GM12891 (cell line): Measurements from ENCODE around the gene ZNF207. TPM values are rescaled to one million over a fixed set of nuclear protein-coding genes. Genes with fewer than 3 reads are reported as not detected.
"Not testable (repeated sequence)": the region's sequence is repeated elsewhere in the genome, so short reads cannot be mapped to it uniquely, and the experiment has no call there.

Experiments used
- DNase-seq: peaks from one replicate; pipeline ENCODE4 v3.0.0; 2011; ENCODE audit warnings: low spot score; ENCODE audit not compliant: insufficient read length
- FAIRE-seq: peaks from 2 replicates; lab custom pipeline; 2011; peaks lifted over from hg19 to GRCh38; lab: Jason Lieb, UNC
- PAX5 ChIP-seq: IDR thresholded peaks from 2 replicates; pipeline ENCODE4 v1.6.1; 2011; ENCODE audit warnings: low read length, moderate library complexity, mild to moderate bottlenecking; ENCODE audit not compliant: insufficient read depth, severe bottlenecking
- POLR2A ChIP-seq: IDR thresholded peaks from 2 replicates; pipeline ENCODE4 v1.6.1; 2011; ENCODE audit warnings: low read depth, low read length, control low read depth
- POLR2AphosphoS5 ChIP-seq: IDR thresholded peaks from 2 replicates; pipeline ENCODE4 v1.6.1; 2011; ENCODE audit warnings: low read depth, low read length, control low read depth
- POU2F2 ChIP-seq: IDR thresholded peaks from 2 replicates; pipeline ENCODE4 v1.6.1; 2011; ENCODE audit warnings: low read depth, mild to moderate bottlenecking, control low read depth, low read length, moderate library complexity
- SPI1 ChIP-seq: IDR thresholded peaks from 2 replicates; pipeline ENCODE4 v1.6.1; 2011; ENCODE audit warnings: low read depth, low read length, control low read depth
- TAF1 ChIP-seq: IDR thresholded peaks from 2 replicates; pipeline ENCODE4 v1.6.1; 2011; ENCODE audit warnings: low read depth, low read length, control low read depth
- polyA plus RNA-seq: library from polyadenylated mRNA; unstranded; fragments of >200 nt; gene quantifications from one replicate; pipeline ENCODE4 v1.2.1, GENCODE V29; 2012; ENCODE audit warnings: low read depth, missing spikeins, inconsistent platforms; ENCODE audit not compliant: missing spikeins

The ZNF207 gene
- 138 TPM for polyA plus RNA-seq

GRCh38 chr17:32349854-32350665, at the start of gene ZNF207:
TSS of gene ZNF207 (plus strand) at chr17:32350157. CDS start at chr17:32350286, 129 bp downstream.
- FAIRE-seq, result peak; percentile 98
- TF ChIP-seq TAF1 (peak; percentile 93), POLR2AphosphoS5 (peak; percentile 96), POLR2A (peak; percentile 94), POU2F2 (peak; percentile 50; the same call in 1 of the 2 replicates), SPI1 (no peak)
- DNase-seq, result peak; percentile 64

- DNase-seq, result no peak
- TF ChIP-seq SPI1 (no peak), TAF1 (no peak), POU2F2 (no peak), POLR2A (no peak), POLR2AphosphoS5 (no peak), PAX5 (no peak)
- no peak for FAIRE-seq
Measured at GRCh38 chr17:32302037-32302436, 47.9 kb upstream of the ZNF207 start.

GRCh38 chr17:32302860-32303649, 46.9 kb upstream of the ZNF207 start:
- no peak for FAIRE-seq
- TF ChIP-seq POLR2AphosphoS5 (no peak), SPI1 (no peak), TAF1 (no peak), POU2F2 (no peak), POLR2A (no peak), PAX5 (no peak)
- no peak for DNase-seq

GRCh38 chr17:32303781-32304288, 46.1 kb upstream of the ZNF207 start:
- TF ChIP-seq PAX5 (no peak), POU2F2 (no peak), POLR2AphosphoS5 (no peak), TAF1 (no peak), POLR2A (no peak), SPI1 (no peak)
- no peak for DNase-seq
- no peak for FAIRE-seq

GRCh38 chr17:32305049-32305448, 44.9 kb upstream of the ZNF207 start:
- FAIRE-seq, result no peak
- TF ChIP-seq POLR2AphosphoS5 (no peak), TAF1 (no peak), SPI1 (no peak), POLR2A (no peak), POU2F2 (no peak), PAX5 (no peak)
- DNase-seq, result no peak

- TF ChIP-seq POLR2A (no peak), PAX5 (no peak), POLR2AphosphoS5 (no peak), SPI1 (no peak), TAF1 (no peak), POU2F2 (no peak)
- FAIRE-seq (no peak), DNase-seq (no peak)
Measured at GRCh38 chr17:32307658-32308057, 42.3 kb upstream of the ZNF207 start.

- DNase-seq (no peak), FAIRE-seq (no peak)
- TF ChIP-seq POU2F2 (no peak), SPI1 (no peak), POLR2A (no peak), PAX5 (no peak)
Measured at GRCh38 chr17:32311028-32311536, 38.9 kb upstream of the ZNF207 start.

- DNase-seq (no peak), FAIRE-seq (no peak)
- TF ChIP-seq PAX5 (no peak), POLR2A (no peak), TAF1 (no peak), POU2F2 (no peak), POLR2AphosphoS5 (no peak), SPI1 (no peak)
Measured at GRCh38 chr17:32314636-32315035, 35.3 kb upstream of the ZNF207 start.

GRCh38 chr17:32315171-32315570, 34.8 kb upstream of the ZNF207 start:
- TF ChIP-seq POLR2A (no peak), SPI1 (no peak)
- DNase-seq (no peak), FAIRE-seq (no peak)

- not testable (repeated sequence) for DNase-seq, FAIRE-seq
Measured at GRCh38 chr17:32316653-32317052, 33.3 kb upstream of the ZNF207 start.
